ENCODE data around the gene INPP5K. TPM values are rescaled to one million over a fixed set of nuclear protein-coding genes. Genes with fewer than 3 reads are reported as not detected.
"Not testable (repeated sequence)": the region's sequence is repeated elsewhere in the genome, so short reads cannot be mapped to it uniquely, and the experiment has no call there.

The INPP5K gene
- 100 to 1,000 TPM in 1 of 6 donors, 10 to 100 TPM in 5; 57.0 to 102 (median 61.1) TPM for polyA plus RNA-seq (ENCODE audit: low read depth in 6 of 6)

DNA sequence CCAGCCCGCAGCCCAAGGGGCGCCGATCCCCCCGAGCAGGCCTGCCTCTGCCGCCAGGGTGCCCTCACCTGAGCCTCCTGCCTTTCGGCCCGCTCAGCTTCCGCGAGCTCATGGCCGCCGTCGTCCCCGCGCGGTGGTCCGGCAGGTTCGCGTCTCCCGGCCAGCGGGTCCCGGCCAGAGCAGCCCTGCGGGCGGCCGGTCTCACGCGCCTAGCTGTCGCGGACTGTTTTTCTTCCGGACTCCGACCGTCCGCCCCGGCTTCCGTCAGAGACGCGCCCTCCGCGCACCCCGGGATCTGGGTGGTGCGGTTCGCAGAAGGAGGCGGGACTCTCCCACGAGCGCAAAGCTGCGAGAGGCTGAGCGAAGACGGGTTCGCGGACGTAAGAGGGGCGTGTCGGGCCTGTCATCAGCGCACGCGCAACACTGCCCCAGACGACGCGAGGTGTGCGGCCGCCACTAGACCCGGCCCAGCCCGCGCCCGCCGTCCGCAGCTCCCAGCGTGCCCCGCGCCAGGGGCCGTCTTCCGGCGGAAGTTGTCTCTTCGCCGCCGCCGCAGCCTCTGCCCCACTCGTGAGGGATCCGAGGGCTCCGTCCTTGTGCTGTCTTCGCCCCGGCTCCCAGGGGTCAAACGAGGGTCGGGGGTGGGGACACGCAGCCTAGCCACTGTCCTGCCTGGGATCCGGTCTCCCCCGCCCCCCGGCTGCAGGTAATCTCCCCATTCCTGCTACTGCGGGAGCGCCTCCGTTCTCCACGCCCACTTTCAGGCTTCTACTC is at the start of gene INPP5K:
TSS of gene INPP5K (minus strand) at position 225 of the 774 bp plus-strand sequence. CDS start at position 112, 113 bp downstream.
- H3K9me3 Mint-ChIP-seq, result no peaks in the 10 kb centered on the region
- H3K27me3 Mint-ChIP-seq, result no peaks in the 10 kb centered on the region
- peaks cover 0 to 4% of the 10 kb centered on the region in 2 donors for H3K36me3 Mint-ChIP-seq
- DNase-seq, result peak; percentile 98
- peaks cover 10 to 37% (median 13%) of the 10 kb centered on the region in 3 donors for H3K4me1 Mint-ChIP-seq
- peak; percentile 85 to 87 for ATAC-seq (ENCODE audit: low read depth in 2 of 2)
- H3K4me3 Mint-ChIP-seq, result peak within 1 kb of the TSS; percentile 80 to 97 (median 93)
- peak within 1 kb of the TSS; percentile 86 to 99 (median 96) for H3K27ac Mint-ChIP-seq

DNA sequence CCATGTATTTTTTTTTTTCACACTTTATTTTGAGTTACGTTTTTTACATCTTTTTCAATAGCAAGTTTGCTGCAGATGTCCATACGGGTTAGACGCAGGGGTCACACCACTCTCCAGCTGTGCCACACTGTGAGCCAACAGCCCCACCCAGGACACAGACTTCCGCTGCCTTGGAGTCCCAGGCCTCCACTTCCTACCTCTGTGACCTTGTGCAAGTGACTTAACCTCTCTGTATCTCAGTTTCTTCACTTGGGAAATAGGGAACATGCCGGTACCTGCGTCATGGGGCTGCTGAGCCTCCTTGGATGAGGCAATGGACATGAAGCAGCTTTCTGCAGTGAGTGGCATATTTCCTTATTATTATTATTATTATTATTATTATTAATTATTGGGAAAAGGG is 49.5 kb upstream of the INPP5K start:
- Mint-ChIP-seq H3K4me3 (peak overlapping the region in 3 of 8 donors; percentile 21 to 69 (median 61)), H3K27me3 (no peaks in the 10 kb centered on the region), H3K4me1 (peaks cover 32 to 53% (median 35%) of the 10 kb centered on the region in 3 donors), H3K36me3 (no peaks in the 10 kb centered on the region), H3K9me3 (peaks cover 0 to 1% (median 0%) of the 10 kb centered on the region in 7 donors), H3K27ac (peak overlapping the region in 3 of 6 donors; percentile 53 to 58 (median 56))
- ATAC-seq (ENCODE audit: low read depth in 2 of 2) (no peak), DNase-seq (no peak)

GRCh38 chr17:1563786-1564613 is 47.6 kb upstream of the INPP5K start:
- ATAC-seq (ENCODE audit: low read depth in 2 of 2) (no peak), DNase-seq (no peak)
- H3K4me1 Mint-ChIP-seq, result peaks cover 38 to 54% (median 45%) of the 10 kb centered on the region in 3 donors
- H3K27ac Mint-ChIP-seq, result peak overlapping the region in 5 of 6 donors; percentile 19 to 99 (median 89)
- H3K4me3 Mint-ChIP-seq, result peak overlapping the region in 7 of 8 donors; percentile 78 to 93 (median 88)
- H3K9me3 Mint-ChIP-seq, result peaks cover 0 to 1% (median 0%) of the 10 kb centered on the region in 7 donors
- no peaks in the 10 kb centered on the region for H3K36me3 Mint-ChIP-seq
- no peaks in the 10 kb centered on the region for H3K27me3 Mint-ChIP-seq

GRCh38 chr17:1563471-1563785 is 47.0 kb upstream of the INPP5K start:
- Mint-ChIP-seq H3K4me1 (peaks cover 38 to 57% (median 47%) of the 10 kb centered on the region in 3 donors), H3K4me3 (peak overlapping the region; percentile 78 to 93 (median 85)), H3K27ac (peak overlapping the region in 5 of 6 donors; percentile 19 to 99 (median 93))
- H3K9me3 Mint-ChIP-seq; H3K27me3 Mint-ChIP-seq; DNase-seq; ATAC-seq (ENCODE audit: low read depth in 2 of 2); H3K36me3 Mint-ChIP-seq: not testable (repeated sequence)

DNA sequence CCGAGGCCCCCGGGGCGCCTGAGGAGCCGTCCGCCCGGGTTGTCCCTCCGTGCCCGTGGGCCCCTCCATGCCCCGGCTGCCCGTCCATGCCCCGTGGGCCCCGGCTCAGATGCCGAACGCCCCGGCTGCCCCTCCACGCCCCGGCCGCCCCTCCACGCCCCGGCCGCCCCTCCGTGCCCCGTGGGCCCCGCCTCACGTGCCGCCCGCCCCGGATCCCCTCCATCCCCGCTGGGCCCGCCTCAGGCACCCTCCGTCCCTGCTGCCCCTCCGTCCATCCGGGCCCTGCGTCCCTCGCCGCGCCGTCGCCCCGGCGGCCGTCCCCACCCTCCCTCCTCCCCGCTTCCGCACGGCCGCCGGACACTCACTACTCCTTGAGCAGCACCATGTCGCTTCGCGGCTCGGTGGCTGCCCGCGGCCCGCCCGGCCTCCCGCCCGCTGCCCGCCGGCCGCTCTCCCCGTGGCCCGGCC is 45.8 kb upstream of the INPP5K start:
- peaks cover 30 to 49% (median 41%) of the 10 kb centered on the region in 3 donors for H3K4me1 Mint-ChIP-seq
- H3K4me3 Mint-ChIP-seq, result peak overlapping the region in 4 of 8 donors; percentile 74 to 91 (median 84)
- ATAC-seq (ENCODE audit: low read depth in 2 of 2) (peak; percentile 24), DNase-seq (no peak)
- no peaks in the 10 kb centered on the region for H3K27me3 Mint-ChIP-seq
- H3K36me3 Mint-ChIP-seq, result no peaks in the 10 kb centered on the region
- H3K27ac Mint-ChIP-seq, result no peak overlapping the region
- peaks cover 0 to 1% (median 0%) of the 10 kb centered on the region in 7 donors for H3K9me3 Mint-ChIP-seq

- Mint-ChIP-seq H3K9me3 (peaks cover 0 to 1% (median 0%) of the 10 kb centered on the region in 7 donors), H3K4me1 (peaks cover 32 to 48% (median 42%) of the 10 kb centered on the region in 3 donors), H3K4me3 (peak overlapping the region; percentile 74 to 94 (median 86)), H3K36me3 (no peaks in the 10 kb centered on the region), H3K27ac (peak overlapping the region; percentile 37 to 96 (median 87)), H3K27me3 (no peaks in the 10 kb centered on the region)
- ATAC-seq (ENCODE audit: low read depth in 2 of 2), result peak; percentile 47 to 52
- peak; percentile 43 for DNase-seq
These were observed 45.2 kb upstream of the INPP5K start for GRCh38 chr17:1561420-1562175.

- Mint-ChIP-seq H3K4me1 (peaks cover 36 to 49% (median 45%) of the 10 kb centered on the region in 3 donors), H3K36me3 (no peaks in the 10 kb centered on the region), H3K27ac (peak overlapping the region; percentile 37 to 96 (median 88)), H3K27me3 (no peaks in the 10 kb centered on the region), H3K9me3 (peaks cover 0 to 1% (median 0%) of the 10 kb centered on the region in 7 donors), H3K4me3 (peak overlapping the region; percentile 74 to 94 (median 86))
- no peak for DNase-seq
- ATAC-seq (ENCODE audit: low read depth in 2 of 2), result no peak
These were observed 44.5 kb upstream of the INPP5K start for GRCh38 chr17:1560858-1561355.

GRCh38 chr17:1560101-1560857 is 43.9 kb upstream of the INPP5K start:
- ATAC-seq (ENCODE audit: low read depth in 2 of 2) (no peak), DNase-seq (no peak)
- H3K9me3 Mint-ChIP-seq, result peaks cover 0 to 1% (median 0%) of the 10 kb centered on the region in 7 donors
- no peaks in the 10 kb centered on the region for H3K27me3 Mint-ChIP-seq
- H3K36me3 Mint-ChIP-seq, result no peaks in the 10 kb centered on the region
- peaks cover 42 to 53% (median 51%) of the 10 kb centered on the region in 3 donors for H3K4me1 Mint-ChIP-seq
- peak overlapping the region in 6 of 8 donors; percentile 5 to 94 (median 78) for H3K4me3 Mint-ChIP-seq
- H3K27ac Mint-ChIP-seq, result peak overlapping the region in 2 of 6 donors; percentile 13 to 94

GRCh38 chr17:1559047-1560043 is 42.9 kb upstream of the INPP5K start:
- Mint-ChIP-seq H3K27ac (peak overlapping the region in 3 of 6 donors; percentile 13 to 78 (median 78)), H3K9me3 (peaks cover 0 to 1% (median 0%) of the 10 kb centered on the region in 7 donors), H3K4me3 (peak overlapping the region in 7 of 8 donors; percentile 15 to 73 (median 36)), H3K27me3 (no peaks in the 10 kb centered on the region), H3K4me1 (peaks cover 46 to 60% (median 60%) of the 10 kb centered on the region in 3 donors), H3K36me3 (no peaks in the 10 kb centered on the region)
- no peak for ATAC-seq (ENCODE audit: low read depth in 2 of 2)
- no peak for DNase-seq

DNA sequence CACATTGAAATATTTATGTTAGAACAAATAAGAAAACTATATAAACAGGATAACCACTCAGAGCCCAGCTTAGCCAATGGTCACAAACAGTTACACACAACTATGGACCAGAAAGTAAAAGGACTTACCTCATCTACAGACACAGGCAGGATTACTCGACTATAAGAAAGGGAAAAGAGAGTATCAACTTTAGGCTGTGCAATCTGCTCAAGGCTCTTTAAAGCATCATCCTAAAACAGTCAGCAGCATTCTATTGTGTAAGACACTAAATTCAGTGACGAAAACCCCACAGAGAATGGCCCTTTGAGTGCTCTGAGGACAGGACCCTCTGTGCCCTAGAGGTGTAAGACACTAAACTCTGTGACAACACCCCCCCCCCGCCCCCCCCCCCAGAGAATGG is 42.0 kb upstream of the INPP5K start:
- no peaks in the 10 kb centered on the region for H3K36me3 Mint-ChIP-seq
- H3K27ac Mint-ChIP-seq, result peak overlapping the region in 2 of 6 donors; percentile 37 to 78
- H3K9me3 Mint-ChIP-seq, result no peaks in the 10 kb centered on the region
- DNase-seq, result no peak
- peak overlapping the region in 2 of 8 donors; percentile 31 to 53 for H3K4me3 Mint-ChIP-seq
- H3K4me1 Mint-ChIP-seq, result peaks cover 38 to 68% (median 51%) of the 10 kb centered on the region in 3 donors
- H3K27me3 Mint-ChIP-seq, result no peaks in the 10 kb centered on the region
- ATAC-seq (ENCODE audit: low read depth in 2 of 2), result no peak

Measured in naive B cell (primary cell).